SIG-M5 treated with dmso at 0.1 percent for 504 hours (cell line): ENCODE data around the gene JMJD7.
A peak's percentile ranks its signal among the peaks of the same experiment; 100 is the strongest.

Experiments used
- DNase-seq: peaks from one replicate; lab custom pipeline; 2025; ENCODE audit not compliant: unreplicated experiment; lab: John Stamatoyannopoulos, UW

Gene JMJD7

DNA sequence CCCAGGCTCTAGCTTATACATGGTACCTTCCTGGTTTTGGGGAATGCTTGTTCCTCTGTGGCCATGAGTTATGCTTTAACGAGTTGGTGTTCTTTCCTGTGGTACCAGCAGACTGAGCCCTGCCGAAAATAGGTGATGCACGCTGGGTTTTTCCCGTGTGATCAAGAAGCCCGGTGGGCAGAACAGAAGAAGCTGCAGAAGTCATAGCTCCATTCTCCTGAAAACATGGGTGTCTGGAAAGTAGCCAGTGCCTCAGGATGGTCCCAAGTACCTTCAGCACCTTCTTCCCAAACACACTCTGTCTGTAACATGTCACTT lies 28.4 kb upstream of the JMJD7 start:
- no peak for DNase-seq

DNA sequence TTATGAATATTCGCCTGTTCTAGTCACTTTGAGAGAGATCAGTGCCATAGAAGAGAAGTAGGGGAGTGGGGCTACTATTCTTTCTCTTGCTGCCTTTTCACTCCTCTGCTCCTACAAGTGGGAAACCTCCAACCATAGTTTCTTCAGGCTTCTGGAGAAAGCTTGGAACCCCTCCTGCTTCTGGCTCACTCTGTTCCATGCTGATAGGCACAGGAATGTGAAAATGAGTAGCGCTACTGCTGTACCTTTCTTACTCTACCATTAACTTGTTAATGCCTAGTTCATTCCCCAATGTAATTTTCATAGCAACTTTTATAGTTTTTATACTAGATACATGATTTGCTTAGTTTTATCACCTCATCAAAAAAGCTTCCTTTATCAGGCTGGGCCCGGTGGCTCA lies 26.7 kb upstream of the JMJD7 start:
- DNase-seq, result no peak

DNA sequence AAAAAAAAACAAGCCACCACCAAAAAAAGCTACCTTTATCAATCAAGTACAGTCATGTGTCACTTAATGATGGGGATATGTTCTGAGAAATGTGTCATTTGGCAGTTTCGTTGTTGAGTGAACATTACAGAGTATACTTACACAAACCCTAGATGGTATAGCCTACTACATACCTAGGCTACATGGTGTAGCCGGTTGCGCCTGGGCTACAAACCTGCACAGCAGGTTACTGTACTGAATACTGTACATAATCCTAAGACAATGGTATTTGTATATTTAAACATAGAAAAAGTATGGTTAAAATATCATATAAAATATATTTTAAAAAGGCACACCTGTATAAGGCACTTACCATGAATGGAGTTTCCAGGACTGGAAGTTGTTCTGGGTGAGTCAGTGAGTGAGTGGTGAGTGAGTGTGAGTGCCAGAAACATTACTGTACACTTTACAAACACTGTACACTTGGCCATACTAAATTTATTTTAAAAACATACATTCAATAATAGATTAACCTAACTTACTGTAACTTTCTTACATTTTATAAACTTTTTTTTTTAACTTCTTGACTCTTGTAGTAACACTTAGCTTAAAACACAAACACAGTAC lies 25.9 kb upstream of the JMJD7 start:
- DNase-seq, result no peak

DNA sequence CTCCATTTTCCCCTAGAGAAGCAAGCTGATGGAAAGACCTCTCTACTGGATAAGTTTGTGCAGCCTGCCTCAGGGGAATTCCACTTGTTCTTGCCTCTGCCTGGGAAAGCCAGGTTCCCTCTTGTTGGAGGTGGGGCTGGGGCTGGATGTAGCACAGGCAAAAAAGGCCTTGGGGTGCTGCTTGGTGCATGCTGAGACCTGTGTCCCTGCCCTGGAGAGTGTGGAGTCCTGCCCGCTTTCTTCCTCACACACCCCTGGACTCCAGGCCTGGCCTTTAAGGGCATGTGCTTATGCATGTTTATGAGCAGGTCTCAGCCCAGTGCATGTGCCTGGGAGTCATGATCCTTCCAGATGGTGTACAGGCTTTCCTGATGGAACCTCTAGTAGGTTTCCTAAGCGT lies 23.5 kb upstream of the JMJD7 start:
- DNase-seq, result no peak

DNA sequence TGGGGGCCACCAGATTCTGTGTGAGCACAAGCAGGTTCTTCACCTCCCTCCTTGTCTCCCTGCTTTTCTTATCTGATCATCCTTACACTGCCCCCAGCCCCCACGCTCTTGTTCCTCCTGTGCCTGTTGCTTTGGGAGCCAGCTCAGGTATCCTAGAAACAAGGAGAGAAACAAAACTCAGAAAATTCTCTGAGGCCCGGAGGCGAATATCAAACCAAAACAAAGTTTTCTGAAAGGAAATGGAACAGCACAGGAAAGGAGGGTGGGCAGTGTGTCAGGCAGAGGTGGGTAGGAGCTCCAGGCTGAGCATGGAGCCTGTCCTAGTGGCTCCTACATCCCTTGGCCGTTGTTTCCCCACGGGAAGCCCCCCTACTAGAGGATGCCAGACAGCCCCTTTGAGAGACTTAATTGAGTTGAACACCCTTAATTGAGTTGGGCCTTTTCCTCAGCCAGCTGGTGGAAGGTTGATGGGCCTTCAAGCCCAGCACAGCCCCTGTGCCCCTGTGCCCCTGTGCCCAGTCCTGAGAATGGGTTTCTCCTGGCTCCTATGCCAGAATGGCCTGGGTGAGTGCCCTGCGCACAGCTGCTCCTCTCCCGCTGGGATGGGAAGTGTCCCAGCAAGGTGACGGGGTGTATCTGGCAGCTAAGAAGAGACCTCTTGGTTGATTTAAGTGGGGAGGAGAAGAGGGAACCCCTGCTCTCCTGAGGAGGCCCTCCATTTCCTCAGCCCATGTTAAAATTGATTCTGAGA lies 22.8 kb upstream of the JMJD7 start:
- DNase-seq, result no peak

DNA sequence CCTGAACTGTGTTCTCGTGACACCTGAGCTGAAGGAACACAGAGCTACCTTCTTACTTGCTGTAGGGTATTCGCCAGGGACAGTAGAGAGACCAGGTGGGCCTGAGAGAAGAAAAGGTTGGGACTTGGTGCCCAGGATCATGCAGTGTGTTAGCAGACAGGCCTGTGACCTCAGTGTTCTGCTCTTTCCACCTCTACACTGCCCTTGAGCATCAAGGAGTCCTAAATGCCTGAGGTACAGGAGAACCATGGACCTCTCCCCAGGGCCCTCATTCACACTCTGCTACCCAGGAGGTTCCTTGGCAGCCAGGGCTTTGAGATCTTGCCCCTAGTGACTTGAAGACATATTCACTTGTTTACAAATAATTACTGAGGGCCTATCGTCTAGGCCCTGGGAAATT lies 22.2 kb upstream of the JMJD7 start:
- no peak for DNase-seq

DNA sequence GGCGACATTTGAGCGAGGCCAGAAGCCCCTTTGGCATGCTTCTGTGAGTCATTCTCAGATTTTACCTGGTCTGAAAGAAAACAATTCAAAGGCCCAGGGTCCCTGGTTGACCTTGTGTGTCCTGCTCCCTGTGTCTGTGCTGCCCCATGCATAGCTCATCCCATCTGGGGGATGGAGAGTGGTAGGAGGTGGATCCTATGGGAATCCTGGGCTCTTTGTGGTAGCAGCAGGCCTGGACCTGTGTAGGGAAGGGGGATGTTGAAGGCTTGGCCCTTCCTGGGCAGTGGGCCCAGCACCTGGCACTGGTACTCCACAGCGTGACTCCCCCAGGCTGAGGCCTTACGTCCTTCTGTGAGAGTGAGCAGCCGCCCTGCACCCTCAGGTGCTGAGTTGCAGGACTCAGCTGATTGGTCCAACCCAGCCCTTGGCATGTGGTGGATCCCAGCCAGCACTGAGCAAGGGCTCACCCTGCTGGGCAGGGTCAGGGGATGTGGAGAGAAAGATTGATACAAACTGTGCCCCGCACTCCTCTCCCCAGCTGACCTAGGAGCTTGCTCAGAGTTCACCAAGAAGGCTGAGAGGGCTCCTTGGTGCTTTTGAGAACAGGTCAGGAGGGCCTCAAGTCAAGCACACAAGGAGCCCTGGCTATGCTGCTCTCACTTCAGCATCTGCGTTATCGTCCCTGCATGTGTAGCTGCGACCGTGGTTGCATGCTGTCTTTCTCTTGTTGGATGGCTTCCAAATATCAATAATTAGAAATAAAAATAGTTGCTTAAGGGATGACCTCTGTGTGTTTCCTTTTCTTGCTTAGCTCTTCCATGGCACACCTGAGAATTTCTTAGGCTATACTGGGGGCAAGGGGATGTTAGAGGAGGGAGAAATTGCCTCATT lies 21.4 kb upstream of the JMJD7 start:
- no peak for DNase-seq

DNA sequence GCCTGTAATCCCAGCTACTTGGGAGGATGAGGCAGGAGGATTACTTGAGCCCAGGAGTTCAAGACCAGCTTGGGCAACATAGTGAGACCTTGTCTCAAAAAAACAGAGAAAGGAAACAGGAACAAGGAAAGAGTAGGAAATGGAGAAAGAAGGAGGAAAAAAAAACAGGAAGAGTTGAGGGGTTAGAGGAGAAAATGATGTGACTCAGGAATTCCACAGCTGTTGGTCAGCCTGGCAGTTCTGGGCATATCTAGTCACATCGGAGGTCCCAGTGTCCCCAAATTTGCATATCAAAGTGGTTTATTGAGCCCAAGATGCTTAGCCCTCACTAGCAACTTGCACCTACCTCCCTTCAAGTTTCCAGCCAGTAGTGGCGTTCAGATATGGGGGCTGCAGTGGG lies 18.8 kb upstream of the JMJD7 start:
- no peak for DNase-seq

DNA sequence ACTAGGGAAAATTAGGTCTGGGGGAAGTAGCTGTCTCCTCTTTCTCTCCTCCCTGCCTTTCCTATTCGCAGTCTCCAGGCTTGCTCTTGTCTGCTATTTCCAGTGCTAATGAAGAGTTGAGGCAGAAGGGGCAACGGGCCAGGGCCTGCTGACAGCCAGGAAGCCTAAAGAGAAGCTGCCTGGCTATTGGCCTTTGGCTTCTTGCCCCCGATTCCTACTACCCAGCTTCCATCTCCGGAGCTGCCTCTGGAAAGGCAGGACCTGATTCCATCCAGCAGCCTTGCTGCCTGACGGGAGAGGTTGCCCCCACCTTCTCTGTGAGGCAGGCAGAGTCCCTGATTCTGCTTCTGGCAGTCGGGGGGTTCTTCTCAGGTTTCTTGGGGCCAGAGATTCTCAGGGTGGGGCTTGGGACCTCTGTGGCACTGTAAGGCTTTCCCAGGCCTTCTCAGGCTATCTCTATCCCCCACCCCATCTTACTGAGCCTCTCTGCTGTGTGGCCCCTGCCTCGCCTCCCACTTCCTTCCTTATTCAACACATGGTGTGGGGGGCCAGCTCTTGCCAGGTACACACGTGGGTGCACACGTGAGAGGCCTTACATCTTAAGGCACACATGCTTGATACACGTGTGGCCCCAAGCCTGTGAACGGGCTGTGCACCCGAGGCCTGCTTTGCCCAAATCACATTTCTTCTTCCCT lies 18.2 kb upstream of the JMJD7 start:
- DNase-seq, result no peak

DNA sequence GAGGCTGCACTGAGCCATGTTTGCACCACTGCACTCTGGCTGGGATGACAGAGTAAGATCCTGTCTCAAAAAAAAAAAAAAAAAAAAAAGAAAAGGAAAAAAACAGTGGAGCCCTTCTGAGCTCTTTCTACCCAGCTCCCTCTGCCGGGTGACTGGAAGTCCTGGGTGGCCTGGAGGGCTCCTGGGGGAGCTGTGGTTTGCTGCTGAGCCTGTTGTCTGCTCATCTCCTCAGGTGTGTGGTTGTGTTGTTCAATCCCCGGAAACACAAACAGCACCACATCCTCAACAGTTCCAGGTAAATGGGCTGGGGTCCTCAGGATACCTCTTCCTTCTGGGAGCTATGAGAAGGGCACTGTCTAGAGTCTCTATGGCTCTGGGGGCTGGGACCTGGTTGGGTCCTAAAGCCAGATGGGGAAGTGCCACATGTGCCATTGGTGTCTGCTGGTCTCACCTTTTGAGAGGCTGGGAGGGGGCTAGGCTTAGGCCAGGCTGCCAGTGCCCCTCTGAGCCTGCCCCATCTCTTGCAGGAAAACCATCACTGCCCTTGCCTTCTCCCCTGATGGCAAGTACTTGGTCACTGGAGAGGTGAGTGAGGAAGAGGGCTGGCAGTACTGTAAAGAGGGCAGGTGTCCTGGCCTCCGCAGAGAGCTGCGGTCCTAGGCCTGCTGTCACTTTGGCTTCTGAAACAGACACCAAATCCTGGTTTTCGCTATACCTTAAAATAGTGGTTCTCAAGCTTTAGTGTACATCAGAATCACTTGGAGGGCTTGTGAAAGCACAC lies 17.1 kb upstream of the JMJD7 start:
- no peak for DNase-seq

DNA sequence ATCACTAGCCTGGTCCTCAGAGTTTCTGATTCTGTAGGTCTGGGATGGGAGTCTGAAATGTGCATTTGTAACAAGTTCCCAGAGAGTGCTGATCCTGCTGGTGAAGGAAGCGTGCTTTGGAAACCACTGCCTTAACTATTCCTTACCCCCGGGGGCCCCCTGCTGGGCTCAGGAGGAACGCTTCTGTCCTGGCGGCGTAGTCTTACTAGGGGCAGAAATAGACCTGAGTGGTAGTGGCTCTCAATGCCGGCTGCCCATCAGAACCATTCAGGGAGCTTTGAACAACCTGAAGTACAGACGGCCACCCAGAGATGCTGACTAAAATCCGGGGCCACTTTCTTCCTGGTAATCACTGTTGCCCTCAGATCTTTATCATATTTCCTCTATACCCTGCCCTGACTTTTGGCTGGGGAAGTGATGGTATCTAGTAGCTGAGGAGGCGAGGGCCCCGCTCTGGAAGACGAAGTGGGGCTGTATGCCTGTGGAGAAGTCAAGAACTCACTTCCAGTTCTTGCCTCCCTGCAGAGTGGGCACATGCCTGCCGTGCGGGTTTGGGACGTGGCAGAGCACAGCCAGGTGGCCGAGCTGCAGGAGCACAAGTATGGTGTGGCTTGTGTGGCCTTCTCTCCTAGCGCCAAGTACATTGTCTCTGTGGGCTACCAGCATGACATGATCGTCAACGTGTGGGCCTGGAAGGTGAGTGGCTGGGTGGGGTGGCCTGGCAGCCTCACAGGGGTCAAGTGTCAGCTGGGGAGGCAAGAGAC lies 16.3 kb upstream of the JMJD7 start:
- peak; percentile 68 for DNase-seq

DNA sequence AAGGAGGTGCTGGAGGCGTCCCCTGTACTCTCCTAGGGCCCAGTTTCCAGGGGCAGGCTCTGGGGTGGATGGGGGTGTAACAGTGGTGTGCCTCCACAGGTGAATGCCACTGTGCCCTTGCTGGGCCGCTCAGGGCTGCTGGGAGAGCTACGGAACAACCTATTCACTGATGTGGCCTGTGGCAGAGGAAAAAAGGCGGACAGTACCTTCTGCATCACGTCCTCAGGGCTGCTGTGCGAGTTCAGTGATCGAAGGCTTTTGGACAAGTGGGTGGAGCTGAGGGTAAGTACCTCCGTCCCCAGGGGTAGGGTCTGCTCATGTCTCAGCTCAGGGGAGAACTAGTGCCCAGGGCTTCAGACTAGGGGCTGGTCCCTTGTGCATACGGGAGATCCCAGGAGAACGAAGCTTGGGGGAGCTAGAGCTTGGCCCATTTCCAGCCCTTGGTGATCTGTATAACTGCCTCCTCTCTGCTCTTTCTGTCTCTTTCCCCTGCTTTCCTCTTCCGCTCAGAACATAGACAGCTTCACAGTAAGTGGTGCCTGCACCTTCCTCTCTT lies 15.0 kb upstream of the JMJD7 start:
- no peak for DNase-seq

DNA sequence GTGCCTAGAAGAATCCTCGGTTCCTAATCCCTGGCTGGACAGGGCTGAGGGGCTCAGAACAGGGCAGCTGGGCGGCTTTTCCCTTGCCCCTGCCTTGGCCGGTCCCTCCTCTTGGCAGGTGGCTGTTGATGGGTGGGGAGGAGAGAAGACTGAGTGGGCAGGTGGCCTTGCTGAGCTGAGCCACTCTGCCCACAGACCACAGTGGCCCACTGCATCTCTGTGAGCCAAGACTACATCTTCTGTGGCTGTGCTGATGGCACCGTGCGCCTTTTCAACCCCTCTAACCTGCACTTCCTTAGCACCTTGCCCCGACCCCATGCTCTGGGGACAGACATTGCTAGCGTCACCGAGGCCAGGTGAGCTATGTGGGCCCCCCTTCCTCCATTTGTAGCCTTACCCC lies 14.5 kb upstream of the JMJD7 start:
- no peak for DNase-seq

DNA sequence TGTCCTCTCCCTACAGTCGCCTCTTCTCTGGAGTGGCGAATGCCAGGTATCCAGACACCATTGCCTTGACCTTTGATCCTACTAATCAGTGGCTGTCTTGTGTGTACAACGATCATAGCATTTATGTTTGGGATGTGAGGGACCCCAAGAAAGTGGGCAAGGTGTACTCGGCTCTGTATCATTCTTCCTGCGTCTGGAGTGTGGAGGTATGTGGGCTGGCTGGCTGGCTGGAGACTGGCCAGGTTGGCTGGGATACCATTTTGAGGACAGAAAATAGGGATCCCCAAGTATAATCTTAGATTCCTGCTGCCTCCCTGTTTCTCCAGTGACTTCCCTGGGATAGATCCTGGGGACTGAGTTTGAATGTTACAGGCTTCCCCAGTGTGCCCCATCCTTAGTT lies 13.4 kb upstream of the JMJD7 start:
- no peak for DNase-seq

DNA sequence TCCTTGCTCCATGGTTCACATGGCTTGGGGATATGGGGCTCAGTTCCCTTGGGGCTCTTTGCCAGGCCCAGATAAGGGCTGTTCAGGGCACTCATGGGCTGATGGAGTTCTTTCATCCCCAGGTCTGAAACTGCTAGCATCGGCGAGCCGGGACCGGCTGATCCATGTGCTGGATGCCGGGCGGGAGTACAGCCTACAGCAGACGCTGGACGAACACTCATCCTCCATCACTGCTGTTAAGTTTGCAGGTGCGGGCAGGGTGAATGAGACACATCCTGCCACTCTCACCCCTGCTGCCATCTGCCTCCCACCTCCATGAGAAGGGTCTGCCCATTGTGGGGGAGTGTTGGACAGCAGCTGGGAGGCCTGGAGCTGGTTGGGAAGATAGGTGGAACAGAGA lies 11.1 kb upstream of the JMJD7 start:
- no peak for DNase-seq

DNA sequence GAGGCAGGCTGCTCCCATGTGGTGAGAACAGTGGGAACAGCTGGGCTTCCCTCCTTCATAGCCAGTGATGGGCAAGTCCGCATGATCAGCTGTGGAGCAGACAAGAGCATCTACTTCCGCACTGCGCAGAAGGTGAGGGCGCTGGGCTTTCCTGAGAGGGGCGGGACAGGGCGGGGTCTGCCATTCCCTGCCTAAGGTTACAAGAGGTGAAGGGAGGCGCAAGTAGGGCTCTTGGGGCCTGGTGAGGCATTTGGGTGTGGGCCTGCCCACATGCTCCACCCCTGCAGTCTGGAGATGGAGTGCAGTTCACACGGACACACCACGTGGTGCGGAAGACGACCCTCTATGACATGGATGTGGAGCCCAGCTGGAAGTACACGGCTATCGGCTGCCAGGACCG lies 10.6 kb upstream of the JMJD7 start:
- no peak for DNase-seq

DNA sequence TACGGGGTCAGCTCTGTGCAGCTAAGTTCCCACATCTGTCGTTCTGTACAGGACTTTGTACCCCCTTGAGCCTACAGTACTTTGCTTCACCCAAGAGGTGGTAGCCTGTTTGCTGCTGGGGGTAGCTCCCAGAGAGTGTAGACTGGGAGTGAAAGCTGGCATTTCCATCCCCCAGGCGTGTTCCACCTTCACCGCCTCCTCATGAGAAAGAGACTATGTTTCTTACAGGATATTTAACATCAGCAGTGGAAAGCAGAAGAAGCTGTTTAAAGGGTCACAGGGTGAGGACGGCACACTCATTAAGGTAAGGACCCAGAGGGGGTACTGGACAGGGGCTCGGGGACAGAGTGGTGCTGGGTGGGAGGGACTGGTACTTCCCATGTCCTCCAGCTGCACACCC lies 10.1 kb upstream of the JMJD7 start:
- no peak for DNase-seq

DNA sequence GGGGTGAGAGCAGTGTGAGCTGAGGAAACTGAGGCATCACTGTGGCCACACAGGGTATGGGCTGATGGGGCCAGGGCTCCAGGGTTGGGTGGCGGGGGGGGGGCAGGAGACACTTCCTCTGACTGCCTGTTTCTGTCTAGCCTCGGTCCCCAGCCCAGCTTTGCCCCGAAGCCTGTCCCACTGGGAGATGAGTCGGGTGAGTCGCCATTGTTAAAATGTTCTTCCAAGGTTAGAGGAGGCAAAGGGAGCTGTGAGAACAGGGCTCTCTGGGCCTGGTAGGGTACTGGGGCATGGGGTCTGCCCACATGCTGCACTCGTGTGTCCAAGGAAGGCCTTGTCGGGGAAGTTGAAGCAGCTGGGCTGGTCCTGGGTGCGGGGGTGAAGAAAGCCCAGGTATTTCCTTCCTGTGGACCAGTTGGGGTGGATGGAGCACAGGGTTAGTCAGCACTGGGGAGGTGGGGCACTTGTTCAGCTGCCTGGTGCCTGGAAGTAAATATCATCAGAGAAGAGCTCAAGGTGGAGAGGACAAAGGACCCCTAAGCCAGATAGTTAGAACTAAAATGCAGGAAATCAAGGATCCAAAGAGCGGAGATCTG lies 8.3 kb upstream of the JMJD7 start:
- DNase-seq, result no peak

DNA sequence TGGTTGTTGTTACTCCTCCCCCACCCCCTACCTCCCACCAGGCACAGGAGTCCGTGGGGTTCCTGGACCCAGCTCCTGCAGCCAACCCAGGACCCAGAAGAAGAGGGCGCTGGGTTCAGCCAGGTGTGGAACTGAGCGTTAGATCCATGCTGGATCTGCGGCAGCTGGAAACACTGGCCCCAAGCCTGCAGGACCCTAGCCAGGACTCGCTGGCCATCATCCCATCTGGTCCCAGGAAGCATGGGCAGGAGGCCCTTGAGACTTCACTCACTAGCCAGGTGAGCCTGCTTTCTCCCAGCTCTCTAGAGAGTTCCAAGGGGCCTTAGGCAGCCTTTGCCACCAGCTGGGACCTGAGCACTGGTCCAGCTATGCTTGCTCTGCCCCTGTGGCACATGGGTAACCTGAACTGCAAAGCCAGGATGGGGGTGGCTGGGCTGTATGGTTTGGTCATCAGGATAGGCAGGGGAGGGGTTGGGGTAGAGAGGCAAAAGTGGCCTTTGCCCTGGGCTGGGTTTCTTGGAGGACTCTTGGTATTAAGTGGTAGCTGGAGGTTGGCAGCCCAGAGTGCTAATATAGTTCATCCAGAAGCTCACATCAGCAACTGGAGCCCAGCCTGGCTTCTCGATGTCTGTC lies 7.0 kb upstream of the JMJD7 start:
- no peak for DNase-seq
